ENCODE results near the gene EVI5L.
"Not testable (repeated sequence)": the region's sequence is repeated elsewhere in the genome, so short reads cannot be mapped to it uniquely, and the experiment has no call there.

EVI5L gene

DNA sequence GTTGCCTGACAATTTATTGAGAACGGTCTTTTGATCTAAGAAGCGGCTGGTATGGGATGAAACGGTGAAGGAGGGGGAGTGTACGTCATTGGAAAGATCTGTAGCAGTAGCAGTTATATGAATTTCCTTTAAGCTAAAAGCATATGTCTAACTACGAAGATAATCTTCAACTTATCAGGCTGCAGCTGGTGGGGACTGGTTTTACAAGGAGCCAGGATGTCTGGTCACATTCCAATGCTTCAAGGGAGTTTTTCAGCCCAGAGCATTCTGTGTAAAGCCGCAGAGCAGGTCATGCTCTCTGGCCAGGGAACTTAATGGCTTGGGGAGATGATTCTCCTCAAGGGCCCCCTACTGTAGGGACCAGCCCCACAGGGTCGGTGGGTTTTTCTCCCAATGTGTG lies 37.7 kb upstream of the EVI5L start:
- Histone ChIP-seq H3K4me1 (ENCODE audit: insufficient read depth, poor library complexity, severe bottlenecking) (no peaks in the 10 kb centered on the region), H3K9me3 (ENCODE audit: severe bottlenecking) (no peaks in the 10 kb centered on the region), H3K4me3 (ENCODE audit: severe bottlenecking) (no peak overlapping the region), H3K36me3 (ENCODE audit: low read depth) (no peaks in the 10 kb centered on the region), H3K27ac (ENCODE audit: poor library complexity, severe bottlenecking) (no peak overlapping the region), H3K27me3 (ENCODE audit: insufficient read depth, poor library complexity, severe bottlenecking) (peaks cover 22% of the 10 kb centered on the region)
- DNase-seq (ENCODE audit: low spot score) (no peak), ATAC-seq (ENCODE audit: low read depth) (no peak)
- TF ChIP-seq, protein P1, sequence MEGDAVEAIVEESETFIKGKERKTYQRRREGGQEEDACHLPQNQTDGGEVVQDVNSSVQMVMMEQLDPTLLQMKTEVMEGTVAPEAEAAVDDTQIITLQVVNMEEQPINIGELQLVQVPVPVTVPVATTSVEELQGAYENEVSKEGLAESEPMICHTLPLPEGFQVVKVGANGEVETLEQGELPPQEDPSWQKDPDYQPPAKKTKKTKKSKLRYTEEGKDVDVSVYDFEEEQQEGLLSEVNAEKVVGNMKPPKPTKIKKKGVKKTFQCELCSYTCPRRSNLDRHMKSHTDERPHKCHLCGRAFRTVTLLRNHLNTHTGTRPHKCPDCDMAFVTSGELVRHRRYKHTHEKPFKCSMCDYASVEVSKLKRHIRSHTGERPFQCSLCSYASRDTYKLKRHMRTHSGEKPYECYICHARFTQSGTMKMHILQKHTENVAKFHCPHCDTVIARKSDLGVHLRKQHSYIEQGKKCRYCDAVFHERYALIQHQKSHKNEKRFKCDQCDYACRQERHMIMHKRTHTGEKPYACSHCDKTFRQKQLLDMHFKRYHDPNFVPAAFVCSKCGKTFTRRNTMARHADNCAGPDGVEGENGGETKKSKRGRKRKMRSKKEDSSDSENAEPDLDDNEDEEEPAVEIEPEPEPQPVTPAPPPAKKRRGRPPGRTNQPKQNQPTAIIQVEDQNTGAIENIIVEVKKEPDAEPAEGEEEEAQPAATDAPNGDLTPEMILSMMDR (IDR thresholded peaks at IDR 0.05; ENCODE audit: poor library complexity, severe bottlenecking) = no peak

DNA sequence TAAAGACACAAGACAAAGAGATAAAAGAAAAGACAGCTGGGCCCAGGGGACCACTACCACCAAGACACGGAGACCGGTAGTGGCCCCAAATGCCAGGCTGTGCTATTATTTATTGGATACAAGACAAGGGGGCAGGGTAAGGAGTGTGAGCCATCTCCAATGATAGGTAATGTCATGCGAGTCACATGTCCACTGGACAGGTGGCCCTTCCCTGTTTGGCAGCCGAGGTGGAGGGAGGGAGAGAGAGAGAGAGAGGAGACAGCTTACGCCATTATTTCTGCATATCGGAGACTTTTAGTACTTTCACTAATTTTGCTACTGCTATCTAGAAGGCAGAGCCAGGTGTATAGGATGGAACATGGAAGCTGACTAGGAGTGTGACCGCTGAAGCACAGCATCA lies 37.3 kb upstream of the EVI5L start:
- H3K27me3 ChIP-seq (ENCODE audit: insufficient read depth, poor library complexity, severe bottlenecking) = peaks cover 18% of the 10 kb centered on the region
- not testable (repeated sequence) for H3K9me3 ChIP-seq (ENCODE audit: severe bottlenecking); H3K4me3 ChIP-seq (ENCODE audit: severe bottlenecking); DNase-seq (ENCODE audit: low spot score); ATAC-seq (ENCODE audit: low read depth); H3K27ac ChIP-seq (ENCODE audit: poor library complexity, severe bottlenecking); H3K4me1 ChIP-seq (ENCODE audit: insufficient read depth, poor library complexity, severe bottlenecking); H3K36me3 ChIP-seq (ENCODE audit: low read depth)

DNA sequence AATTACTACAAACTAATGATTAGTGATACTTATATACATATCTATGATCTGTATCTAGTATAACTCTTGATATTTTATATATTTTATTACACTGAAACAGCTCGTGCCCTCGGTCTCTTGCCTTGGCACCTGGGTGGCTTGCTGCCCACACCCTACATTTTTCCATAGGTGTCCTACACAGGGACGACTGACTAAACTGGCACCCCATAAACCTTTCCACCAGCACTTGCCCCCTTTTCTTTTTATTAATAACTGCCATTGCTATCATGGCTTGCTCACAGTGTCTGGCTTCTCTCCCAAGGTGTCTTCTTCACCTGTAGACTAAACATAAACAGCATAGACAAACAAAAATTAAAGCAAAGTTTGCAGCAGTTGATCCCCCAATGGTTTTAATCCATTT lies 36.5 kb upstream of the EVI5L start:
- no peaks in the 10 kb centered on the region for H3K4me1 ChIP-seq (ENCODE audit: insufficient read depth, poor library complexity, severe bottlenecking)

GRCh38 chr19:7795555-7796161 lies 34.4 kb upstream of the EVI5L start:
- no peaks in the 10 kb centered on the region for H3K9me3 ChIP-seq (ENCODE audit: severe bottlenecking)
- H3K27ac ChIP-seq (ENCODE audit: poor library complexity, severe bottlenecking) = no peak overlapping the region
- no peaks in the 10 kb centered on the region for H3K36me3 ChIP-seq (ENCODE audit: low read depth)
- H3K4me3 ChIP-seq (ENCODE audit: severe bottlenecking) = no peak overlapping the region
- no peak for ATAC-seq (ENCODE audit: low read depth)
- H3K4me1 ChIP-seq (ENCODE audit: insufficient read depth, poor library complexity, severe bottlenecking) = no peaks in the 10 kb centered on the region
- peaks cover 3% of the 10 kb centered on the region for H3K27me3 ChIP-seq (ENCODE audit: insufficient read depth, poor library complexity, severe bottlenecking)
- no peak for DNase-seq (ENCODE audit: low spot score)
- TF ChIP-seq, protein P1 (IDR thresholded peaks at IDR 0.05; ENCODE audit: poor library complexity, severe bottlenecking) = no peak

More for the DNA sequence above, 36.5 kb upstream of the EVI5L start:
- Histone ChIP-seq H3K9me3 (ENCODE audit: severe bottlenecking) (no peaks in the 10 kb centered on the region), H3K36me3 (ENCODE audit: low read depth) (no peaks in the 10 kb centered on the region), H3K4me3 (ENCODE audit: severe bottlenecking) (no peak overlapping the region), H3K27ac (ENCODE audit: poor library complexity, severe bottlenecking) (no peak overlapping the region), H3K27me3 (ENCODE audit: insufficient read depth, poor library complexity, severe bottlenecking) (peaks cover 10% of the 10 kb centered on the region)
- TF ChIP-seq, protein P1 (IDR thresholded peaks at IDR 0.05; ENCODE audit: poor library complexity, severe bottlenecking) = no peak
- ATAC-seq (ENCODE audit: low read depth) (no peak), DNase-seq (ENCODE audit: low spot score) (no peak)

DNA sequence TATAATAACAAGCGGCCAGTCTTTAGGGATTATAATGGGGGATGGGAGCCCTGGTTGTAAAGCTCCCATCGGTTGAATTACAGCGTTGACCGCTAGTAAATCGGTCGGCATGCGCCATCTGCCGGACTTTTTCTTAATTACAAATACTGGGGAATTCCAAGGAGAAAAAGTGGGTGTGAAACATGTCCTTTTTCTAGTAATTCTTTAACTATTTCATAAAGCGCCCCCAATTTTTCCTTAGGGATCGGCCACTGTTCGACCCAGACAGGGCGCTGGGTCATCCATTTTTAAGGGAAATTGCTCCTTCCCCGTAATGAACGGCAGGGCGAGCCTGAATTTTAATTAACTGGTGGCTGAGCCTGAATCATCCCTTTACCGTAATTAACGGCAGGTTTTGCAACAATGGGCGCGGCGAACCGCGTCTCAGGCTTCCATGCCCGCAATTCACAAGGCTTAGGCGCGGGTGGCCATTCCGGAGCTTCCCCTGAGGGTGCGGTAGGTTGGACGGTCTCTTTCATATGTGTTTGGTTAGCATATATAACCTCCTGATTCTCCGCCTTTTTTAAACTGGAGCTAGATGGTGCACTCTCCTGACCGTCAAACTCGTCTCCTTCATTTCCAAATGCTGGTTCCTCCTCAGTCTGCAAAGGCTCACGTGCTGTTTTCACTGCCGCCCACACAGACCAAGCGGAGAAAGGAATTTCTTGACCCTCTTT lies 30.2 kb upstream of the EVI5L start:
- ATAC-seq (ENCODE audit: low read depth) (peak; percentile 46; the same call in 2 of the 3 replicates), DNase-seq (ENCODE audit: low spot score) (no peak)
- H3K27ac ChIP-seq (ENCODE audit: poor library complexity, severe bottlenecking) = no peak overlapping the region
- peak overlapping the region; percentile 21 for H3K4me3 ChIP-seq (ENCODE audit: severe bottlenecking)
- H3K9me3 ChIP-seq (ENCODE audit: severe bottlenecking) = no peaks in the 10 kb centered on the region
- peaks cover 3% of the 10 kb centered on the region for H3K27me3 ChIP-seq (ENCODE audit: insufficient read depth, poor library complexity, severe bottlenecking)
- TF ChIP-seq, protein P1 (IDR thresholded peaks at IDR 0.05; ENCODE audit: poor library complexity, severe bottlenecking) = peak; percentile 77
- no peaks in the 10 kb centered on the region for H3K36me3 ChIP-seq (ENCODE audit: low read depth)
- H3K4me1 ChIP-seq (ENCODE audit: insufficient read depth, poor library complexity, severe bottlenecking) = no peaks in the 10 kb centered on the region
